ENCODE results near the gene SPCS2.

The SPCS2 gene

DNA sequence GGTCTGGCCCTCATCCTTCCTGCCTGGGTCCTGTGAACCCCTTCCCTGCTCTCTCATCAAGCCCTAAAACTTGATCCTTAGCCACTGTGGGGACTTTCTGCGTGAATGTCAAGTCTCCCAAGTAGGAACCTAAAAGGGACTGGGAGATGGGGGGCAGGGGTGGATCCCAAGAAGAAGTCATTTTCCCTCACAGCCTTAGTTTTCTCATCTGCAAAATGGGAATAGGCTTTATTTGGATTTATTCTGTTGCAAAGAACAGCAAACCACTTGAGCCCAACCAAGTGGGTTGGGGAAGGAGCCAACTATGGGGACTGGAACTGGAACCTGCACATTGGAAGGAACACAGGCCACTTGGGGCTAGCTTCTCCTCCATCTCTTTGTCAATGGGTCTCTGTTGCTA, 76.5 kb downstream of the SPCS2 start:
- intact Hi-C loops (cut with DNase I): loop anchor here (10.0 kb wide), 1 partner anchor 91 kb away; no protein-coding TSS in a partner anchor
- no peak for DNase-seq

DNA sequence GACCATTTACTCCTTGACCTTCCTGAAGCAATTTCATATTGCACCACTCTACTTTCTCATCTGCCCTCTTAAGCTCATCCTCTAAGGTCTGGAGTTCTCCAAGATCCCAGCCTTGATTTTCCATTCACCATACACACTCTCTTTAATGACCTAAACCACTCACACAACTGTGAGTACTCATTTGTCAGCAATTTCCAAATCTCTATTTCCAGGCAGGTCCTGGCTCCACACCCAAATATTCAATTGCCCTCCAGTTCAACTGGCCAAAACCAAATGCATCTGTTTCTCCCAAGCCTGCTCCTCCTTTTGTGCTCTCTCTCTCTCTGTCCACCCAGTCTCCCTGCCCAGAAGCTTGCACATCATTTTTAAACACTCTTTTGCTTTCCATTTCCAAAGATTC, 79.3 kb downstream of the SPCS2 start:
- intact Hi-C loops (cut with DNase I): loop anchor here (10.0 kb wide), 1 partner anchor 94 kb away; no protein-coding TSS in a partner anchor
- no peak for DNase-seq

All from head of caudate nucleus (tissue), 42 donors.